Prostate gland (tissue), 2 donors: ENCODE results near the gene PRG2. TPM values are rescaled to one million over a fixed set of nuclear protein-coding genes. Genes with fewer than 3 reads are reported as not detected.

Experiments used
- DNase-seq: peaks from one replicate; pipeline ENCODE4 v3.0.0-alpha.2; 2019; ENCODE audit warnings: low spot score
- H3K27ac ChIP-seq, 2 donors: fragments of 200-600 bp; sonication (generic); 2 replicates each; pipeline ENCODE4 v1.5.1; 2017 to 2019
- H3K27me3 ChIP-seq: fragments of 200-600 bp; sonication (generic); replicated peaks from 2 replicates; pipeline ENCODE4 v1.5.1; 2019; ENCODE audit not compliant: insufficient read depth
- H3K36me3 ChIP-seq, 2 donors: fragments of 200-600 bp; sonication (generic); 1 replicate in 1 of 2; 2 replicates in 1 of 2; pipeline versions ENCODE4 v1.5.1 to v1.8.1; 2017 to 2019
- H3K4me1 ChIP-seq: fragments of 200-600 bp; sonication (generic); replicated peaks from 2 replicates; pipeline ENCODE4 v1.5.1; 2019
- H3K4me3 ChIP-seq, 2 donors: fragments of 200-600 bp; sonication (generic); 2 replicates each; pipeline ENCODE4 v1.5.1; 2017 to 2019
- H3K9me3 ChIP-seq: fragments of 200-600 bp; sonication (generic); 2 replicates; pipeline ENCODE4 v1.5.1; 2017
- POLR2A ChIP-seq: fragments of 450-650 bp; IDR thresholded peaks from one replicate; pipeline ENCODE4 v1.6.1; 2016; ENCODE audit warnings: antibody characterized with exemption, mild to moderate bottlenecking
- POLR2AphosphoS5 ChIP-seq: sonication (generic); formaldehyde crosslinking; IDR thresholded peaks from one replicate; pipeline ENCODE4 v1.6.1; 2017; ENCODE audit warnings: antibody characterized with exemption
- WGBS: methylation state at CpG from one replicate; pipeline ENCODE4 v1.1.5; 2018; 5-methylcytosine and 5-hydroxymethylcytosine counted together
- intact Hi-C: fragments of 100-400 bp; cut with DNase I; formaldehyde crosslinking; loops from one replicate; pipeline ENCODE4 v1.14.2; 2022
- total RNA-seq, 2 donors: library from RNA; depleted of rRNA; stranded (reverse); fragments of >200 nt; gene quantifications; one replicate each; pipeline ENCODE4 v1.1.0, GENCODE V29; 2016
- TF ChIP-seq, protein P1 (sequence below), 4 experiments: fragments of 200-600 bp in 2 of 4; fragments of 450-650 bp in 2 of 4; sonication (generic) in 2 of 4; IDR thresholded peaks; 1 replicate in 3 of 4; 2 replicates in 1 of 4; pipeline ENCODE4 v1.5.1; 2016 to 2019; ENCODE audit warnings: antibody characterized with exemption in 4 of 4, mild to moderate bottlenecking in 2 of 4, moderate library complexity in 2 of 4

Gene PRG2
- total RNA-seq, 2 donors from 2014 or later = 0.36 TPM; not detected in 1

- intact Hi-C loops = no loop called here
- H3K4me3 ChIP-seq = no peak overlapping the region
- WGBS = 71% methylated on average over 5 of the region's 5 CpGs
Measured at GRCh38 chr11:57399221-57399620, 8.8 kb upstream of the PRG2 start.

DNA sequence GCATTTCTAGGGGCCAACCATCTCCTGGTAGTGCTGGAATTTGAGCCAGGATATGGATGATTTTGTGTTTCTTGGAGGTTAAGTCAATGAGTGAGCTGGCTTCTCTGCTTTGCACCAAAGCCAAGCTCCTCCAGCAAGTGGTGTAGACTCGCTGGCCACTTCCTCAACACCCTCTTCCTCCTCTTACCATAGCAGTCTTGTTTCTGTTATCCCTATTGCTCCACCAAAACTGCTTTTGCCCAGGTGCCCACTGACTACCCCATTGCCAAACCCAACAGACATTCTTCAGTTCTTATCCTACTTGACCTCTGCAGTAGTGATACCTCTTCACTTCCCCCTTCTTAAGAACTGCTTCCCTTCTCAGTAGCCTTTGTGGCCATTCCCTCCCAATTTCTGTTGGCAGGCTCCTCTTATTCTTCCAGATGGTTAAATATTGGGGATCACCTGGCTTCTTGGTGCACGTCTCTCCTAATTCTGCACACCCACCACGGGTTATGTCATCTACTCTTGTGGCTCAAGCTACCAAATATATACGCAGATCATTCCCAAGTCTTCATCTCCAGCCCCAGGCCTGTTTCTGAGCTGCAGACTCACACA, 7.0 kb upstream of the PRG2 start:
- Histone ChIP-seq H3K4me3 (no peak overlapping the region), H3K27me3 (no peaks in the 10 kb centered on the region), H3K9me3 (no peaks in the 10 kb centered on the region), H3K27ac (no peak overlapping the region), H3K36me3 (no peaks in the 10 kb centered on the region), H3K4me1 (no peaks in the 10 kb centered on the region)
- WGBS = 89% methylated on average over 4 of the region's 4 CpGs
- intact Hi-C loops = no loop called here
- no peak for DNase-seq
- TF ChIP-seq, protein P1, sequence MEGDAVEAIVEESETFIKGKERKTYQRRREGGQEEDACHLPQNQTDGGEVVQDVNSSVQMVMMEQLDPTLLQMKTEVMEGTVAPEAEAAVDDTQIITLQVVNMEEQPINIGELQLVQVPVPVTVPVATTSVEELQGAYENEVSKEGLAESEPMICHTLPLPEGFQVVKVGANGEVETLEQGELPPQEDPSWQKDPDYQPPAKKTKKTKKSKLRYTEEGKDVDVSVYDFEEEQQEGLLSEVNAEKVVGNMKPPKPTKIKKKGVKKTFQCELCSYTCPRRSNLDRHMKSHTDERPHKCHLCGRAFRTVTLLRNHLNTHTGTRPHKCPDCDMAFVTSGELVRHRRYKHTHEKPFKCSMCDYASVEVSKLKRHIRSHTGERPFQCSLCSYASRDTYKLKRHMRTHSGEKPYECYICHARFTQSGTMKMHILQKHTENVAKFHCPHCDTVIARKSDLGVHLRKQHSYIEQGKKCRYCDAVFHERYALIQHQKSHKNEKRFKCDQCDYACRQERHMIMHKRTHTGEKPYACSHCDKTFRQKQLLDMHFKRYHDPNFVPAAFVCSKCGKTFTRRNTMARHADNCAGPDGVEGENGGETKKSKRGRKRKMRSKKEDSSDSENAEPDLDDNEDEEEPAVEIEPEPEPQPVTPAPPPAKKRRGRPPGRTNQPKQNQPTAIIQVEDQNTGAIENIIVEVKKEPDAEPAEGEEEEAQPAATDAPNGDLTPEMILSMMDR (IDR thresholded peaks at IDR 0.05) = no peak
- no peak for TF ChIP-seq POLR2AphosphoS5
- no peak for TF ChIP-seq POLR2A

More at GRCh38 chr11:57399221-57399620, 8.8 kb upstream of the PRG2 start:
- no peaks in the 10 kb centered on the region for H3K36me3 ChIP-seq
- no peaks in the 10 kb centered on the region for H3K9me3 ChIP-seq
- no peak overlapping the region for H3K27ac ChIP-seq
- no peak for DNase-seq
- TF ChIP-seq POLR2AphosphoS5 (no peak), POLR2A (no peak)
- TF ChIP-seq, protein P1 (IDR thresholded peaks at IDR 0.05) = no peak
- no peaks in the 10 kb centered on the region for H3K27me3 ChIP-seq
- no peaks in the 10 kb centered on the region for H3K4me1 ChIP-seq

DNA sequence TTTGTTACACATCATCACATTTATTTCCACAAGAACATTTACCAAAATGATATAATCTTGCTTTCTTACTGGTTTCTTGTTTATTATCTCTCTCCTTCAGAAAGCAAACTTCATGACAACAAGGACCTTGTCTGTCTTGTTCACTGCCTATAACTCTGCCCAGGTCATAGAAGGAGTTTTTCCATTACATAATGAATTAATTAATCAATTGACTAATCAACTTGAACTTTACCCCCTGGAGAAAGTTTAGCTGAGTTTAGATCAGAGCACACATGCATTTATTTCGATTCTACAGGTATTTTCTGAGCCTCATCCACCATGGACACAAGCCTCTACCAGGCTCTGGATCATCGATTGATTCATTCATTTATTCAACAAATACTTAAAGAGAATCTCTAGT, 6.3 kb upstream of the PRG2 start:
- no peaks in the 10 kb centered on the region for H3K27me3 ChIP-seq
- intact Hi-C loops = no loop called here
- TF ChIP-seq POLR2A (no peak), POLR2AphosphoS5 (no peak)
- TF ChIP-seq, protein P1 (IDR thresholded peaks at IDR 0.05) = no peak
- no peaks in the 10 kb centered on the region for H3K36me3 ChIP-seq
- H3K4me3 ChIP-seq = no peak overlapping the region
- no peaks in the 10 kb centered on the region for H3K9me3 ChIP-seq
- no peak overlapping the region for H3K27ac ChIP-seq
- 80% methylated on average over 2 of the region's 2 CpGs for WGBS
- no peaks in the 10 kb centered on the region for H3K4me1 ChIP-seq
- no peak for DNase-seq

DNA sequence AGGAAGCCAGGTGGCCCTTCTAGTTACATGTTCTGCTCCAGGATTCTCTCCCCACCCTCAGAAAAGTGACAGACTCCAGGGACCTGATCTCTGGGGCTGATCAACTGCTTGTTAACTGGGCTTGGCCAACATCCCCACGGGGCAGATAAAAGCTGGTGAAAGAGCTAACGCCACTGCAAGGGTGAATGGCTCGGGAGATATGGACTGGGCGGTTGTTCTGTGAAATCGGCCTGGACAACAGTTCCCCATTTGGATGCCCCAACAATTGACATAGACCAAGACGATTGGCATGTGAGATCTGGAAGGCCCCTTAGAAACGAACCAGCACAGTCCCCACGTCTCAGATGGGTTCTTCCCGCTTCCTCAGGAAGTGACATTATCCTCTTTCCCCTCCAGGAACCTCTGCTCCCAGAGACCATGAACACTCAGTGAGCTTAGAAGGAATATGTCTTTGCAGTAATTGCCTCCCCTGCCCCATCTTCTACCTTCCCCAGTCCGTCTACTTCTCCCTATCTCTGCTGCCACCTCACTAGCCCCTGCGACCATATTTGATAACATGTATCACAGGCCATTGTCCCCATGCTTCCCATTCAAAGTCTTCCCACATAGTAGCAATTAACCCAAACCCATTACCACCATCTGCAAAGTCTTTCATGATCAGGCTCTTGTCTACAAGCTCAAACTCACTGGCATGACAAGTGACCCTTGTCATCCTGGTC, 5.6 kb upstream of the PRG2 start:
- no peaks in the 10 kb centered on the region for H3K27me3 ChIP-seq
- WGBS = 76% methylated on average over 10 of the region's 11 CpGs
- no peak overlapping the region for H3K4me3 ChIP-seq
- no peaks in the 10 kb centered on the region for H3K9me3 ChIP-seq
- H3K27ac ChIP-seq = no peak overlapping the region
- no peak for DNase-seq
- no peaks in the 10 kb centered on the region for H3K4me1 ChIP-seq
- intact Hi-C loops = no loop called here
- no peaks in the 10 kb centered on the region for H3K36me3 ChIP-seq
- TF ChIP-seq POLR2AphosphoS5 (no peak), POLR2A (no peak)
- TF ChIP-seq, protein P1 (IDR thresholded peaks at IDR 0.05) = no peak
